ENCODE measurements around the gene RAB11FIP2.

DNA sequence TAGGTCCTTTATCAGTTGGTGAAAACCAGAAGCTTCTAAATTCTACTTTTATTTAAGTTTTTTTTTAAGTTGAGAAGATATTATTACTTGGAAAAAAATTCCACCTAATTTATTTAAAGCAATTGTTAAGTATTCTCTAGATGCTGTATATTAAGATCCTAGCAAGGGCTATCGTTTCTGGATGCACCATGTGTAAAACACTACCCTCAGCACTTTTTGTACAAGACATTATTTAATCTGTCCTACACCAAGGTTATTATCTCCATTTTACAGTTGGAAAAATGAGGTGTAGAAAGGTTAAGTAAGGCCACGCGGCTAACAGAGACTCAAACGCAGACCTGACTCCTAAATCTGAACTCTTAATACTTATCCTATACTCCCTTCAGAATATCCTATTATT is 19.8 kb downstream of the RAB11FIP2 start:
- TF ChIP-seq, protein P1, sequence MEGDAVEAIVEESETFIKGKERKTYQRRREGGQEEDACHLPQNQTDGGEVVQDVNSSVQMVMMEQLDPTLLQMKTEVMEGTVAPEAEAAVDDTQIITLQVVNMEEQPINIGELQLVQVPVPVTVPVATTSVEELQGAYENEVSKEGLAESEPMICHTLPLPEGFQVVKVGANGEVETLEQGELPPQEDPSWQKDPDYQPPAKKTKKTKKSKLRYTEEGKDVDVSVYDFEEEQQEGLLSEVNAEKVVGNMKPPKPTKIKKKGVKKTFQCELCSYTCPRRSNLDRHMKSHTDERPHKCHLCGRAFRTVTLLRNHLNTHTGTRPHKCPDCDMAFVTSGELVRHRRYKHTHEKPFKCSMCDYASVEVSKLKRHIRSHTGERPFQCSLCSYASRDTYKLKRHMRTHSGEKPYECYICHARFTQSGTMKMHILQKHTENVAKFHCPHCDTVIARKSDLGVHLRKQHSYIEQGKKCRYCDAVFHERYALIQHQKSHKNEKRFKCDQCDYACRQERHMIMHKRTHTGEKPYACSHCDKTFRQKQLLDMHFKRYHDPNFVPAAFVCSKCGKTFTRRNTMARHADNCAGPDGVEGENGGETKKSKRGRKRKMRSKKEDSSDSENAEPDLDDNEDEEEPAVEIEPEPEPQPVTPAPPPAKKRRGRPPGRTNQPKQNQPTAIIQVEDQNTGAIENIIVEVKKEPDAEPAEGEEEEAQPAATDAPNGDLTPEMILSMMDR (conservative IDR thresholded peaks at IDR 0.05; ENCODE audit: low read length), result no peak
- no peak for TF ChIP-seq EZH2phosphoT487 (IDR thresholded peaks at IDR 0.05; ENCODE audit: borderline replicate concordance, low read depth, low read length)
